Neural progenitor cell (in vitro differentiated cells): ENCODE measurements around the gene AKAP6.

Experiments used
- CTCF ChIP-seq: fragments of 200-600 bp; sonication (generic); IDR thresholded peaks from 2 replicates; pipeline ENCODE4 v1.5.1; 2017; ENCODE audit warnings: antibody characterized with exemption, mild to moderate bottlenecking
- EZH2 ChIP-seq: fragments of 200-600 bp; sonication (generic); IDR thresholded peaks from 2 replicates; pipeline ENCODE4 v1.6.1; 2017; ENCODE audit warnings: antibody characterized with exemption, mild to moderate bottlenecking, moderate library complexity
- EZH2phosphoT487 ChIP-seq: fragments of 200-600 bp; sonication (generic); IDR thresholded peaks from 2 replicates; pipeline ENCODE4 v1.6.1; 2017; ENCODE audit warnings: antibody characterized with exemption

GRCh38 chr14:32329146-32329545, at the start of gene AKAP6:
- no peak for TF ChIP-seq CTCF
- no peak for TF ChIP-seq EZH2
- TF ChIP-seq EZH2phosphoT487 = no peak
